DMS53 (cell line): ENCODE data around the gene CDHR5.
"Not testable (repeated sequence)": the region's sequence is repeated elsewhere in the genome, so short reads cannot be mapped to it uniquely, and the experiment has no call there.

ENCODE experiments used
- DNase-seq: peaks from one replicate; lab custom pipeline; 2025; lab: John Stamatoyannopoulos, UW

The CDHR5 gene, protein sequence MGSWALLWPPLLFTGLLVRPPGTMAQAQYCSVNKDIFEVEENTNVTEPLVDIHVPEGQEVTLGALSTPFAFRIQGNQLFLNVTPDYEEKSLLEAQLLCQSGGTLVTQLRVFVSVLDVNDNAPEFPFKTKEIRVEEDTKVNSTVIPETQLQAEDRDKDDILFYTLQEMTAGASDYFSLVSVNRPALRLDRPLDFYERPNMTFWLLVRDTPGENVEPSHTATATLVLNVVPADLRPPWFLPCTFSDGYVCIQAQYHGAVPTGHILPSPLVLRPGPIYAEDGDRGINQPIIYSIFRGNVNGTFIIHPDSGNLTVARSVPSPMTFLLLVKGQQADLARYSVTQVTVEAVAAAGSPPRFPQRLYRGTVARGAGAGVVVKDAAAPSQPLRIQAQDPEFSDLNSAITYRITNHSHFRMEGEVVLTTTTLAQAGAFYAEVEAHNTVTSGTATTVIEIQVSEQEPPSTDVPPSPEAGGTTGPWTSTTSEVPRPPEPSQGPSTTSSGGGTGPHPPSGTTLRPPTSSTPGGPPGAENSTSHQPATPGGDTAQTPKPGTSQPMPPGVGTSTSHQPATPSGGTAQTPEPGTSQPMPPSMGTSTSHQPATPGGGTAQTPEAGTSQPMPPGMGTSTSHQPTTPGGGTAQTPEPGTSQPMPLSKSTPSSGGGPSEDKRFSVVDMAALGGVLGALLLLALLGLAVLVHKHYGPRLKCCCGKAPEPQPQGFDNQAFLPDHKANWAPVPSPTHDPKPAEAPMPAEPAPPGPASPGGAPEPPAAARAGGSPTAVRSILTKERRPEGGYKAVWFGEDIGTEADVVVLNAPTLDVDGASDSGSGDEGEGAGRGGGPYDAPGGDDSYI

DNA sequence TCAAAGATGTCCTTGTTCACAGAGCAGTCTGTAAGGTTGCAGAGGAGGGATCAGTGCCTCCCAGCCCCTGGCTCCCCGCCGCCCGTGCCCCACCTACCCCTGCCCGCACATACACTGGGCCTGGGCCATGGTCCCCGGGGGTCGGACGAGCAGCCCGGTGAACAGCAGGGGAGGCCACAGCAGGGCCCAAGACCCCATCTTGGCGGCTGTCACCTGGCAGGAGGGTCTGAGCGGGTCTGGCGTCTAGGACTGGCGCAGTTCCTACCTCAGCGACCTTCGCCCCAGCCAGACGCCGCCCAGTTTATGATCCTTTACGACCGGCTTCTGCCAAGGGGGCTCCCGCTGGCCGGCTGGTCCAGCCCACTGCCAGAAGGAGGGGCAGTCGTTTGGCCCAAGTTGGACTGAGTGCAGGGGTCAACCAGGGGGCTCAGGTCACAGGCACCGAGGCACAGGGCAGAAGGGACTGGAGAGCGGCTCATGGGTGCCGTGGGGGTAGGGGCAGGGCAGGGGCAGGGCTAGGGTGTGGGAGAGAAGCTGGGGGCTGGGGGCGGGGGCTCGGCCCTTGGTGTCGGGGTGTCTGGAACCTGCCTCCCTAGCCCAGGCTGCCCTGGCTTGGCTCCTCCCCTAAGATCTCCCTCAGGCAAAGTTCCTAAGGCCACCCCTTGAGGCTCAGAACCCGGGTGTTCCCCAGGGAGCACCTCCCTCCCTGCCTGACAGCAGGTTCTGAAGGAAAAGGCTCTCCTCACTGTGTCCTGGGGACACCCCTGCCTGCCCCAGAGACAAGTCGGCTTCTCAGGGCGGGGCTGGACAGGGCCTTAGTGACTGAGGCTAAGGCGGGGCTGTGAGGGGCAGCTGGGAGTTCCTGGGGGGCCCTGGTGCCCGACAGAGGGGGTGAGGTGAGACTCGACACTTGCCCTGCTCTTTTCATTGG lies at the start of gene CDHR5:
Gene CDHR5, minus strand, starts transcription at position 251 of the 931 bp plus-strand sequence. Its CDS starts 53 bp downstream, at position 198.
- no peak for DNase-seq

DNA sequence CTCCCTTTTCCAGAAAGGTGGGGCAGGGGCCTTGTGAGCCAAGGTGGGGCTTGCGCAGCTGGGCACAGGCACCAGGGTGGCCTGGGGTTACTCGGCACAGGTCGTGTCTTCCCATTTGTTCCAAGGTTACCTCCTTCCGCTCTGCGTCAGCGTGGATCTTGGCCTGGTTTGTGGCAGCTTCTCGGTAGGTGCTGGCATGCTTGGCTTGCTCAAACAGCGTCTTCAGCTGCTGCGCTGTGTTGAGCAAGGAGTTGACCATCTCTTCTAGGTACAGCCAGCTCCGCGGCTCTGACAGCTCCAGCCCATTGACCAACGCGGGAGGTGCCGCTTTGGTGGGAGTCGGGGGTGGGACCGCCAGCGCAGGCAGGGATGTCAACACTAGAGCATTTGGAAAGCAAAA lies 49.7 kb upstream of the CDHR5 start:
- no peak for DNase-seq

DNA sequence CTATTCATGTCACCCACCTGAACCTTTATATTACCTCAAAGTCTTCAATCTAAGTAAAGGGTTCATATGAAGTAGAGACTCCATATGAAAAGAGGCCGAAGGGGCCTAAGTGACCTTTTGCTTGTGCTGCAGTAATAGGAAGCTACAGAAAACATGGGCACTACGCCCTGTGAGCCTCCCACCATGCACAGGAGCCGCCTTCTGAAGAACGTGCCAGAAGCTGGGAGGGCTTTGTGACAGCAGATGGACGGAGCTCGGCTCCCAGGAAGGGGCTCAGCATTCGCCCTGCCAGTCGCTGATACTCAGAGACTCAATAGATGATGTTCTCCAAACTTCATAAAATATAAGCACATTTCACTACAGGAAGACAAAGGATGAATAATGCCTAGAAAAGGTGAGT lies 49.1 kb upstream of the CDHR5 start:
- DNase-seq: no peak

DNA sequence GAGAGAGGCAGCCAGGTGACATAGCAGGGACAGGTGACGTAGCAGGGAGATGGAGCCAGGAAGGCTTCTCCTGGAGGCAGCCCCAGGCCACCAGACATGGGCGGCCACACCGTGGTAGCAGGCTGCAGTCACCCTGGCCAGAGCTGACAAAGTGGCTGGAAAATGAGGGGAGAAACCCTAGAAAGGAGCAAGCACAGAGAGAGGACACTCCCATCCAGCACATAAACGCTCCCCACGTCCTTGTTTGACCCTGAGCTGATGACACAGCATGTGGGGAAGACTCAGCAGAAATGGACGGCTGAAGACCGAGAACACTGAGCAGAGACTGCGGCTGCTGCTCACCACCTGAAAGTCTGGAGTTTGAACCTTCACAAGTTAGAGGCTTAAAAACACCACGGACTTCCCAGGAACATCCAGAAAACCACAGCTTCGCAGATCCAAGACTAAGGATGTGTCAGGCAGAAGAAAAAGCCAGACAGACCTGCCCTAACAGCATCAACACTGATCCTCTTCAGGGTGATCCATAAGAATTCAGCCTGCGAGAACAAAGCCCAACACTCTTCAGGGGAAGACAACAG lies 41.0 kb upstream of the CDHR5 start:
- DNase-seq: no peak

DNA sequence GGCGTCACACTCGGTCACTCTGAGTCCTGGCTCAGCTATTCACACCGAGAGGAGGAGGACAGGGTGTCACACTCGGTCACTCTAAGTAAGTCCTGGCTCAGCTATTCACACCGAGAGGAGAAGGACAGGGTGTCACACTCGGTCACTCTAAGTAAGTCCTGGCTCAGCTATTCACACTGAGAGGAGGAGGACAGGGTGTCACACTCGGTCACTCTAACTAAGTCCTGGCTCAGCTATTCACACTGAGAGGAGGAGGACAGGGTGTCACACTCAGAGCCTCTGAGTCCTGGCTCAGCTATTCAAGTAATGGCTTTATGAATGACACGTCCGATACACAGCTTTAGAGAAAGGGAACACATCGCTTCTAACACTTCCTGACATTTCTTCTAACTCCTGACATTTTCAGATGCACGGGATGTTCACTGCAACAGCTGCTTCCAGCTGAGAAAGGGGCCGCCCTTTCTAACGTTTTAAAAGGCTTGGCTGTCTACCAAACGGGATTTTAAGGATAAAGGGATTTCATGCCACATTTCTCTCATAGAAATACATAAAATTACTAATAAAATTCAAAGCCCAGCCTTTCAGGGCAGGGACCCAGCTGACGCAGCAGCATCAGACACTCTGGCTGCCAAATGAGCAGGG lies 40.4 kb upstream of the CDHR5 start:
- no peak for DNase-seq

DNA sequence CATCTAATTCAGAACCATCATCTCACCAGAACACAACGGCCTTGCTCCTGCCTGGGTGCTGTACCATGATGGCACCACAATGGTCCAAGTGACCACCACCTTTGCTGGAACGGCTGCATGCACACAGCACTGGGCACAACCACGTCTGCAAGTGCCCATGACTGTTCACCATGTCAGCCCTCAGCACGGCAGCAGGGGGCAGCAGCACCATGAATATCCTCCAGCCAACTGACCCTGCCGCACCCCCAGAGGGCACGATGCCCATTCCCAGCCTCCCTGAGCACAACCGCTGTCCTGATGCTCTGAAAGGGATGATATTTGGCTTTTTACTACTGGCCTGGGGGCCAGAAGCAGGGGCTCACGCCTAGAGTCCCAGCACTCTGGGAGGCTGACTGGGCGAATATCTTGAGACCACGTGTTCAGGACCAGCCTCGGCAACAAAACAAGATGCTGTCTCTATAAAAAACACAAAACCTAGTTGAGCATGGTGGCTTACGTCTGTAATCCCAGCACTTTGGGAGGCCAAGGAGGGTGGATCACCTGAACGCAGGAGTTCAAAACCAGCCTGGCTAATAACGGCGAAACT lies 38.0 kb upstream of the CDHR5 start:
- DNase-seq: peak; percentile 80

DNA sequence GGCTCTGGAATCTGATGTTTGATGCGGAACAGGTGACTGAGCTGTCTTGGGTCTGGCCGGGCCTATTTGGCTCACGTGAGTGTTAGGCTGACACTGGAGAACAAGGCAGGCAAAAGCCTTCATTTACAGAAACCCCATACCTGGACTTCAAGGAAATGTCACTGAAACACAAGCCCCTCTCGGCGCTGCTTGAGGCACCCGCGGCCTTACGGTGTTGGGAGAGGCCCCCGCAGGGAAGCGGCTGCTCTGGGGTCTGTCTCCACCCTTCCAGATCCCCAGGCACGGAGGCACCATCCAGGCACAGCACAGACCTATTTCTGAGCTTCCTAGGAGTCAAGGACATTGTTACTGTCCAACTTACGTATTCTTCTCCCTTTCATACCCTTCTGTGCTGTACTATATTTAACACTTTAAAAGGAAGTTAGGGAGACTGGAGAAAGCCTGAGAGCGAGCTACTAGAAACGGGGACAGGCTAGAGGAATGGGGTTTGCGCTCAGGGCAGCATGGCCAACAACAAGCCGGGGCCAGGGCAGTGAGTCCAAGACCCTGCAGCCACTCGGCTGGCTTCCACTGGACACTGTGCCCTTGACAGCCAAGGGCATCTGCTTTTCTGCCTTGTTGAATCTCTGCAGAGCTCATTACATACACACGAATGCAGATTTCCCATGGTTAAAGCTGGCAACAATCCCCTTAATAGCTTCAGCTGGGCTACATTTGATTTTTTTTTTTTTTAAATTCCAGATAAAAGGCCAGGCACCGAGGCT lies 36.1 kb upstream of the CDHR5 start:
- no peak for DNase-seq

DNA sequence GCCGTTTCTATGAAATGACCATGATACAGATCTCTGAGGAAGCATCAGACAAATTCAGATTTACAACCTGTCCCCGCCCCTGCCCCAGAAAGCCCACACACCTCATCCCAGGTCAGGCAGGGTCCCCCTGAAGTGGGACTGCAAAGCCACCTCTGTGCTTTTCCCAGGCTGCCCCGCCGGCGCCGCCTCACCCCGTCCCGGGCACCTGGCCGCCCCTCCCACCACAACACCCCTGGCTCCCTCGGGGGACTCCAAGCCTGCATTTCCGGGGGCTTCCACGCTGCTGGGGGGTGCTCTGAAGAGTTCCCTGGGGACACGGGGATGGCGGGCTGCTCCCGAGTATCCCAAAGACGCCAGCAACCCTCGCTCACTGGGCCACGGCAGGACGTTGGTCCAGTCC lies 35.5 kb upstream of the CDHR5 start:
- DNase-seq: no peak

DNA sequence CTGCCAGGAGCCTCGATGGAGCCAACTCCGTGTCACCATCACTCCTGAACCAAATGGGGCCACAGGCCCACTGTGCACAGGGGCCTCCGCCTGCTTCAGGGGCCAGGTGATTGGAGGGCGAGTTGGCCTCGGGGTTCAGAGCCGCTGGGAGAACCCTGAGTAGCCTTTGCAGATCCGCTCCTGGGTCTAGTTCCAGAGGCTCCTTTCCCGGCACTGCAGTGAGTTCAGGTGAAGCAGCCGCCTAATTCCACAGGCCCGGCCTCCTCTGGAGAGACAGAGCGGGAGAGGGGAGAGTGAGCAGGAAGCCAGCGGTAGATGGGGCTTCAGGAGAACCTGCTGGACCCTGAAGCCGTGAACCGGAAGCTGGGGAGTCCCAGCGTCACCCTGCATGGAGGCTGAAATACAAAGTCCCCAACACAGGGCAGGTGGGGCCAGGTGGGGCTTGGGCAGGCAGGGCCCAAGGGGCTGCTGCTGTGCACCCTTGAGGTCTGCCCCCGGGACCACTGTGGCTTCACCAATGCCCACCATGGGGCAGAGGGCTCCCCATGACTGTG lies 34.9 kb upstream of the CDHR5 start:
- no peak for DNase-seq

DNA sequence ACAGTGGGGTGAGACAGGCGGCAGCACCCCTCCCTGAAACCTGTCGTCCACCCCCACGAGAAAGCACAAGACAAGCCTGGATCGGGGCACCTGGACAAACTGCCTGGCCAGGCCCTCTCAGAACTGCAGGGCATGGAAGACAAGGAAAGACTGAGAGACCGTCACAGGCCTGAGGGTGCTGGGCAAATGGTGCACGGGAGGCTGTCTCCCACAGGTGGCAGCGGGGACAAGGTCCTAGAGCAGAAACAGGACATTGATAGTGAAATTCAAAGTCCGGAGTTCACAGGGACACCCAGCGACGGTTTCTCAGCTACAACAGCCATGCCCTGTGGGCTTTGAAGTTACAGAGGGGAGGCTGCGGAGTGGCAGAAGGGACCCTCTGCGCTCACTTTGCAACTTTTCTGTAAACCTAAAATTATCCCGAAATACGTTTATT lies 33.0 kb upstream of the CDHR5 start:
- no peak for DNase-seq

DNA sequence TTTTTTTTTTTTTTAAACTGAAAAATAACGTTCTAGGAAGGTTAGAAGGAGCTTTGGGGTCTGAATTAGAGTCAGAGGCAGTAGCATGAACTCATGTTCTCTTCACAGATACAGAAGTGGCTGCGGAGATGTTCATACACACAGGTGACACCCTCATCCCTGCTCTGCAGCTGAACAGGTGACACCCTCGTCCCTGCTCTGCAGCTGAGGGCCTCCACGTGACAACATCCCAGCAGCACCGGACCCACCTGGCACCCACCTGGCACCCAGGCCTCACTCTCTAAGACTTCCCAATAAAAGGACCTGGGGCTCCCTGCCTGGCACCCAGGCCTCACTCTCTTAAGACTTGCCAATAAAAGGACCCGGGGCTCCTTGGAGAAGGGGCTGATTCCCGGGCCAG lies 32.1 kb upstream of the CDHR5 start:
- no peak for DNase-seq

DNA sequence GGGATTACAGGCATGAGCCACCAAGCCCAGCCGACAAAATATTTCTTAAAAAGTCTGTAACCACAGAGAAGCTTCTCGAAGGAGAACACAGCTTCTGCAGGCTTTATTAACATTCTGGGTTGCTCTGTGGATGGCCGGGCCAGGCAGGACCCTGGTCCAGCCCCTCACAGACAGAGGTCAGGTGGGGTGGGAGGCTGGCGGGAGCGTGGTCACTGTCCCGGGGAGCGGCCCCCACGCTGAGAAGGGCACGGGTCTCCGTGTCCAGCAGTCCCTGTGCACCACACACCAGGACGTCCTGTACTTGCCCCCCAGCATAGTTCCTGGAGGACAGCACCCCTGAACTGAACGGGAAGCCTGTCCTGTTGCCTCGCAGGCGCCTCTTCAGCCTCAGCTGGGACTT lies 31.7 kb upstream of the CDHR5 start:
- DNase-seq: no peak

DNA sequence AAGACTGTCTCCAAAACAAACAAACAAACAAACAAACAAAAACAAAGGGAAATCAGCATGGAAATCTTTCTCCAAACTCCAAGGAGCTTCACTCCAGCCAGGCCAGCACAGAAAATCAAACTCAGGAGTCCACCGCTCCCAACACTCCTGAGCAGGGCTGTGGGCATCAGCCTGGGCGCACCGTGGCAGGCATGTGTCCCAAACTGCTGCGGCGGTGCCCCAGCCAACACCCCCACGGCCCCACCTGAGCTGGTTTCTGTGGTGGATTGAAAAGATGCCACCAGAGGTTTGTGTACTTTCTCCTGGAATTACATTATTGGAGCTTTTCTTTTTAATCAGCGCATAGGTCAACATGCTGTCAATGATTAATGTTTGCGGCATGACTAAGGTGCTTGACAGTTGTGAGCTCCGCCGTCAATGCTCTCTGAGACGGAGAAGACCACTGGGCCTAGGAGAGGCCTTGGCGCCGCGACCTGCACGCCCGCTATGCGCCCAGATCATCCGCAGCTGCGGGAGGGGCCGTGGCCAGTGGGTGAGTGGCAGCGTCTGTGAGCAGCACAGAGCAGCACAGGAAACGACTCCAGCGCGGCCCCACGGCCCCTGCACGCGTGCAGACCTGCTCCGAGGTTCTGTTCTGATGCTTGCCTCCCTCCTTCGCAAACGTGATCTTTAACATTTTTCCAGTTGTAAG lies 30.4 kb upstream of the CDHR5 start:
- peak; percentile 93 for DNase-seq

DNA sequence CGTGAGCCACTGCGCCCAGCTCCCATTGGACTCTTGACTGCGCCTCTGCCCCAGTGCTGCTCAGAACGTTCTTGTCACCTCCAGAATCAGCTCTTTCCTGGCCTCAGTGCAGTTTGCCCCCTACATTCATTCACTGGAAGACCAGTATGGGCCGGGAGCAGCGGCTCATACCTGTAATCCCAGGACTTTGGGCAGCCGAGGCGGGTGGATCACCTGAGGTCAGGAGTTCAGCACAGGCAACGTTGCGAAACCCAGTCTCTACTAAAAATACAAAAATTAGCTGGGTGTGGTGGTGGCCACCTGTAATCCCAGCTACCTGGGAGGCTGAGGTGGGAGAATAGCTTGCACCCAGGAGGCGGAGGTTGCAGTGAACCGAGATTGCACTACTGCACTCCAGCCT lies 29.7 kb upstream of the CDHR5 start:
- DNase-seq: not testable (repeated sequence)

DNA sequence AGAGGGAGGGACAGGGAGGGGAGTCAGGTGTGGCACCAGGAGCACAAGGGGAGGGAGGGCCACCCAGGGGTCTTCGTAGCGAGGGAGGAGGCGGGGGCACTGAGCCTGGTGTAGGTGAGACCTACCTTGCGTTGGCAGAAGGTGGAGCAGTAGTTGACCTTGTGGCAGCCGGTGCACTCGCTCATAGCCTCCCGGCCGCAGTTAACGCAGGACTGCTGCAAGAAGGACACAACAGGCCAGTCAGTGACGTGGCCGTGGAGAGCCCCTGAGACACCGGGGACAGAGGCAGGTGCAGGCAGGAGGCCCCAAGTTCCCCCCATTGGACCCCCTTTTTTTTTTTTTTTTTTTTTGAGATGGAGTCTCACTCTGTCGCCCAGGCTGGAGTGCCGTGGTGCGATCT lies 29.1 kb upstream of the CDHR5 start:
- no peak for DNase-seq

DNA sequence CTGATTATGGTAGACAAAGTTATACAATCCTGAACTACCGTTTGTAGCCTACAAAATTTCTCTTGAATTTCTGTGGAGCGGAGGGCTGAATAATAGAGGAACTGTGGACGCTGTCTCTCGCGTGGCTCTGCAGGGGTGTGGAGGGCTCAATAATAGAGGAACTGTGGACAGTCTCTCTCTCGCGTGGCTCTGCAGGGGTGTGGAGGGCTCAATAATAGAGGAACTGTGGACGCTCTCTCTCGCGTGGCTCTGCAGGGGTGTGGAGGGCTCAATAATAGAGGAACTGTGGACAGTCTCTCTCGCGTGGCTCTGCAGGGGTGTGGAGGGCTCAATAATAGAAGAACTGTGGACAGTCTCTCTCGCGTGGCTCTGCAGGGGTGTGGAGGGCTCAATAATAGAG lies 28.4 kb upstream of the CDHR5 start:
- not testable (repeated sequence) for DNase-seq

DNA sequence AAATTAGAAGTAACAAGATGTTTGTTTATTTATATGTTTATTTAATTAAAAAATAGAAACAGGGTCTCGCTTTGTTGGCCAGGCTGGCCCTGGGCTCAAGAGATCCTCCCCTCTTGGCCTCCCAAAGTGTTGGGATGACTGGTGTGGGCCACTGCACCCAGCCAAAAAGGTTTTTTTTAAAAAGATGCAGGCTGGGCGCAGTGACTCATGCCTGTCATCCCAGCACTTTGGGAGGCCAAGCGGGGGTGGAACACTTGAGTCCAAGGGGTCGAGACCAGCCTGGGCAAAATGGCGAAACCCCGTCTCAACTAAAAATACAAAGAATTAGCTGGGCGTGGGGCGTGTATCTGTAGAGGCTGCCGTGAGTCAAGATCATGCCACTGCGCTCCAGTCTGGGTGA lies 25.7 kb upstream of the CDHR5 start:
- no peak for DNase-seq

DNA sequence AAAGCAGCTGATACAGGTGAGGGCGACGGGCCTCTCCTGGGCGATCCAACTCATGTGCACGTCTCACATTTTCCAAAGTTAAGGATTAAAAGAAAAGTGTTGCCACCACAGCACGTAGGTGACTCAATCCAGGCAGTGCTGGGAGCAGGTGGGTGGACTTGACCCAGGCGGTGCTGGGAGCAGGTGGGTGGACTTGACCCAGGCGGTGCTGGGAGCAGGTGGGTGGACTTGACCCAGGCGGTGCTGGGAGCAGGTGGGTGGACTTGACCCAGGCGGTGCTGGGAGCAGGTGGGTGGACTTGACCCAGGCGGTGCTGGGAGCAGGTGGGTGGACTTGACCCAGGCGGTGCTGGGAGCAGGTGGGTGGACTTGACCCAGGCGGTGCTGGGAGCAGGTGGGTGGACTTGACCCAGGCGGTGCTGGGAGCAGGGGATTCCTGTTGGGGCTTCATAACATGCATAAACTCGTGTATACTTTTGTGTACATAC lies 23.0 kb upstream of the CDHR5 start:
- not testable (repeated sequence) for DNase-seq

DNA sequence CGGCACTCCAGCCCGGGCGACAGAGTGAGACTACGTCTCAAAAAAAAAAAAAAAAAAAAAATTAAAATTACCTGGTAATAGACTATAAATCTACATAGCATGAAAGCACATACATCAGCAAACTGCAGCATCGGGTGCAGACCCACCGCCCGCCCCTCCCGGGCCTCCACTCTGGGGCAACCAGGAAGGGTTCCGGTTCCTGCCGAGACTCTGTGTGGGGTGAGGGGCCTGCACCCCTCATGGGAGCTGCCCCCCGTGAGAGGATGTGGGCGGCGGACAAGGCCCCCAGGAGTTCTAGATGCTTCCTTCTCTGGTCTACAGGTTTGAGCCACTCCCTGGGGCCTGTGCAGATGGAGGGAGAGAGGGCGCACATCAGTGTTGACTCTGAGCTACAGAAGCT lies 21.5 kb upstream of the CDHR5 start:
- DNase-seq: no peak
